Measurements from ENCODE around the gene FGF21.
A peak's percentile ranks its signal among the peaks of the same experiment; 100 is the strongest.

Gene FGF21

DNA sequence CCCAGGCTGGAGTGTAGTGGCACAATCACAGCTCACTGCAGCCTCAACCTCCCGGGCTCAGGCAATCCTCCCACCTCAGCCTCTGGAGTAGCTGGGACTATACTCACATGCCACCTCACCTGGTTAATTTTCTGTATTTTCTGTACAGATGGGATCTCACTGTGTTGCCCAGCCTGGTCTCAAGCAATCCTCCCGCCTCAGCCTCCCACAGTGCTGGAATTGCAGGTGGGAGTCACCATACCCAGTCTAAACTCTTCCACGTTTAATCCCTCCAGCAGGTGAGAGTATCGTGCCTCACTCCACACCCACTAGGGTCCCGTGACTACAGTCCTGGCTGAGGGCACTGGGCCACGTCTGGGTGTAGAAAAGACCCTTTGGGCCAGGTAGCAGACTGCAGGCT, 39.0 kb downstream of the FGF21 start:
- DNase-seq = no peak

DNA sequence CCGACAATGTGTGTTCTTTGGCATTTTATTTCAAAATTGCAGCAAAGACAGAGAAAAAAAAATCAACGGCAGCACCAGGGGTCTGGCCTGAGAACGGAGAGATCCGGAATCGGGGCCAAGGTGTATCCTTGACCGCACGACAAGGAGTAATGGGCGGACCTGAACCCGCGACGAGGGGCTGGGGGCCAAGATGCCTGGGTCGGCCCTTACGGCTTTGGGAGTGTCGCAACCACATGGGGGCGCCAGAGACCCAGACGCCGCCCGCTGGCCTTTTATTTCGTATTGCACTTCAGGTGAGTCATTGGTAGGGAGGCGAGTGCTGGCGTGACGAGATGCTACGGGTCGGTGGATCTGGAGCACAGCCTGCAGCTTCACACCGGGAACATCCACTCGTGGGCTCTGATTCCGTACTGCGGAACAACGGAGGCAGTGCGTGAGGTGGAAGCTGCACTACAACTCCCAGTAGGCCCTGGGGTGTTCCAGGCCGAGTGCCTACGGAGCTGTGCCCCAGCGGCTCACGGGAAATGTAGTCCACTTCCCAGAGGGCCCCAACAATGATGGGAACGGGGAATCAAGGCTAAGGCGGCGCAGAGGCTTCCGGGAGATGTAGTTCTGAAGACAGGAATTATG, 39.8 kb downstream of the FGF21 start:
- DNase-seq = peak; percentile 88

DNA sequence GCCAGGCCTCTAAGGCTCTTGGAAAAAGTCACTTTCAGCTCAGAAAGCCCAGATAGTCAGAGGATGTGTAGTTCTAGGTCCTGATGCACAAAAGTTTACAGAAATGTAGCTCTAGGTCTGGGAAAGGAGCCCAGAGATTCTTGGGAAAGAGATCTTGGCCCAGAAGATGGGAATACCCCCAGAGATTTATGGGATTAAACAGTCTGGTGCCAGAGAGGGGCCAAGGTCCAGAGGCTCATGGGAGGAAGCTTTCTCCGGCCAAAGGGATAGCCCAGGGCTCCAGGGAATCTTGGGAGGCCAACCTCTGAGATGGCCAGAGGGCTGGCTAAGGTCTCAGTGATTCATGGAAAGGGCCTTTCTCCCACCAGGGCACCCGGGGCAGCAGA, 40.4 kb downstream of the FGF21 start:
- DNase-seq = no peak

DNA sequence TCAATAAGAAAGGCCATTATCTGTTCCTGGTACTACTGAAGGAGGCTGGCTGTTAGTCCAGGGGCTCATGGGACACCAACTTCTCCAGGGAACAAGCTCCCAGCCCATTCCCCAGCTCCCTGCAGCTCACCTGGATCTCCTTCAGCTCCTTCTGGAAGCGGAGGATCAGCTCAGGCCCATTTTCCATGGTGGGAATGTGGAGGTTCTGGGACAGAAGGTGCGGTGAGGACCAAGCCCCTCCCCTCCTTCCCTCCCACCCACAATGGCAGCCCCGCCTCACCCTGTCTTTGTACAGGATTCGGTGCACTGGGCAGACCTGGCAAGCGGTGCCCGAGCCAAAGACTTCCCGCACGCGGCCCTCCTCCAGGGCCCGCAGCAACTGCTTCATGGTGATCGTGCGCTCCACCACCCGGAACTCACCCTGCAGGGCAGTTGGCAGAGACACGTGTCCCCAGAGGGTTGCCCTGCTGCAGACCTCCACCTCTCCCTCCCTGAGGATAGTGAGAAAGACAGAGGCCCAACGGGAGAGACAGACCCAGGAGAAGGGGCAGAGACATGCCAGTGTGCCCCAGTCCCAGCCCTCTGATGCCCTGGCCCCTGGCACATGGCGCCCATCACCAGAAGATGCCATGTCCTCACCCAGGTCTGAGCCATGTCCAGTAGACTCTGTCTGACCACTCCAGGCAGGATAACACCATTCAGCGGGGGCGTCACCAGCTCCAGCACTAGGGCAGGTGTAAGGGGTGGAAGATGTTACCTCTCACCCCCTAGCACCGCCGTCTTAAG, 41.2 kb downstream of the FGF21 start:
- DNase-seq = no peak

DNA sequence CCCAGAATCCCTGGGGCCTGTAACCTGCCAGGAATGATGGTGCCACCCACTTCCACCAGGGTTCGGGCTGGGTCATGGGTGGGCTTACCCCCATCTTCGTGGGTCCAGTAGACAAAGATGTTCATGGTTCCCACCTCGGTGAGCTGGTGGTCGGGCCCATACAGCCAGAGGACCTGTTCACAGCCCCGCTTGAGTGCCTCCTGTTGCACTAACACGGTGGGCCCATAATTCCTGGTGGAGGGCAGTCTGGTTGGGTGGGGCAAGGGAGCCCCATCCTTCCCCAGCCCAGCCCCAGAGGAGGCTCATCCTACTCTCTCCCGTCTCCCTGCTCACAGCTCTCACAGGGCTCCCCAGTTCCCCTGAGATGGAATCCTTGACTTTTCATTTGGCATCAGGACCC, 41.8 kb downstream of the FGF21 start:
- no peak for DNase-seq

DNA sequence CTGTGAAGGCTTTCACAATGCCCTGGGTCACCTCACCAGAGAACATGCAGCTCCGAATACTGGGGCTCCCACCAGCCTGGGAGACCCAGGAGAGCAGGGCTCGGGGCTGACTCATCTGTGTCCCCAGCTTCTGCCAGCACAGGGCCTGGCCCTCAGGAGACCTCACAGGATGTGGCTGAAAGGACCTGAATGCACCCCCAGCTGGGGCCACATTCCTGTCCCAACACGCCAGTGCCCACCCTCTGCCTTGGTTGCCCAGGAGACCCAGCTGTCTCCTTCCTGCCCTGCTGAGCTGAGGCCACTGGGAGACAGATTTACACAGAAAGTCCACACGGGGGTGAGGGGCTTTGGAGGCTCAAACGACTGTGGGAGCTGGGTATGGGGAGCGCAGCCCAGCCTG, 43.6 kb downstream of the FGF21 start:
- no peak for DNase-seq

DNA sequence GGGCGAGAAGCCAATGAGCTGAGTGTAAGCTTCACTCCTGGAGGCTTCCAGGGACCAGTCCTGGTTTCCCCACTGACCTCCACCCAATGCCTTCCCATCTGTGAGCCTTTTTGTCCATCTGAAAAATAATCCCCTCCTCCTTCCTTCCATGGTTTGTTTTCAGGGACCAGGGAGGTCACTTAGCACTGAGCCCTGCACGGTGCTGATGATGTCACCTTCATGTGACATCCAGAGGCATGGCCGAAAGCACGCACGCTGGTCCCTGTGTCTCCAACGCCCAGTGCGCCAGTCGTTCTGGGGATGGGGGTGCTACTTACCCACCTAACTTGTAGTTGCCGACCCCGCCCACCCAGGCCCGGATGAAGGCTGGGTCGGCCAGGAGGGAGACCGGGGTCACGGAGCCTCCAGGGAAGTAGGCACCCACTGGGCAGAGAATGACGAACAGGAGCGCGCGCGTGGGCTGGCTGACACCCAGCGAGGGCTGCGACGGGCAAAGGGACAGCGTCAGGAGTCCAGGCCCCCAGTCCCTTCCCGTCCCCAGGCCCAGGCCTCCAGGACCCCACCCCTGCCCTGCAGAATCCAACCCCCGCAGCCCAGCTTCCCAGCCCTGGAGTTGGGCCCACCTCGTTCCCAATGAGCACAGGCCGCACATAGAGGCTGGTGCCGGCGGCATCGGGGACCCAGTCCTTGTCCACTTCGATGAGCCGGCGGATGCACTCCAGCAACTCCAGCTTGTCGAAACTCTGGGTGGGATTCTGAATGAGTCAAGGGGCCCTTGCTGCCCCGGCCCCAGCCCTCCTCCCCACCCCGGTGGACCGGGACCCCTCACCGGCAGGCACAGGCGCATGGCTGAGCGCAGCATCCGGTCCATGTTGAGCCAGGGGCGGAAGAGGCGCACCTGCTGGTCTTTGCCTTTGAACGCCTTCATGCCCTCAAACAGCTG, 44.3 kb downstream of the FGF21 start:
- DNase-seq = no peak

DNA sequence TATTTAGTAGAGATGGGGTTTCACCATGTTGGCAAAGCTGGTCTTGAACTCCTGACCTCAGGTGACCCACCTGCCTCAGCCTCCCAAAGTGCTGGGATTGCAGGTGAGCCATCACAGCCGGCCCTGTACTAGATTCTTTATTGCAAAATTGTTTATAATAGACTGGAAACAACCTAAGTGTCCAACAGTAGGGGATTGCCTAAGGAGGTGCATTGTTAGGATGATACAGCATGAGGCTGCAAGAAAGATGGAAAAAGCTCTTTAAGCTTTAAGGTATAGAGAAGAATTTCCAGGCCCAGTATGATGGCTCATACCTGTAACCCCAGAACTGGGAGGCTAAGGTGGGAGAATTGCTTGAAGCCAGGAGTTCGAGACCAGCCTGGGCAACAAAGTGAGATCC, 47.3 kb downstream of the FGF21 start:
- no peak for DNase-seq

DNA sequence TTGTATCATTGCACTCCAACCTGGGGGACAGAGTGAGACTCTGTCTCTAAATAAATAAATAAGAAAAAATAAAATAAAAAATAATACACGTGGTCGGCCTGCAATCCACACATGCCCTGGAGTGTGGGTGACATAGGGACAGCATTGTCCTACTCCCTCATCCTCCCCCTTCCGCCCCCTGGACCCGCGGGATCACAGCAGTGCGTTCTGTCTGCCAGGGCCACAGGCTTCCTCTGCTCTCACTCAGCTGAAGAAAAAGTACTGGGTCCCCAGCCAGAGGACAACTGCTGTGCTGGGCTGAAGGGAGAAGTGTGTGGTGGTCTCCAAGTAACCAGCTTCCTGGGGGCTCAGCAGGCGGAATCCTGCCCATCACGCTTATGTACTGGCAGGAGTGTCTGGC, 49.2 kb downstream of the FGF21 start:
- no peak for DNase-seq

DNA sequence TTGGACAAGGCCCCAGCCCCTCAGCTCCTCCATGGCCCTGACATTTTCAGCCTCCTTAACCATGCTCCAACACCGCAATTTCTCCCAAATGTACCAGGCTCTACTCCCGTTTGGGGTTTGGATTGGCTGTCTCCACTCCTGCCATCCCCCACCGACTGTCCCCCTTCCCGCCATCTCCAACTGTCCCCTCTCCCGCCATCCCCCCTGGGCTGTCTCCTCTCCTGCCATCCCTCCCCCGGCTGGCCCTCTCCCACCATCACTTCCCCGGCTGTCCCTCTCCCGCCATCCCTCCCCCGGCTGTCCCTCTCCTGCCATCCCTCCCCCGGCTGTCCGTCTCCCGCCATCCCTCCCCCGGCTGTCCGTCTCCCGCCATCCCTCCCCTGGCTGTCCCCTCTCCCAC, 50.1 kb downstream of the FGF21 start:
- DNase-seq = no peak

DNA sequence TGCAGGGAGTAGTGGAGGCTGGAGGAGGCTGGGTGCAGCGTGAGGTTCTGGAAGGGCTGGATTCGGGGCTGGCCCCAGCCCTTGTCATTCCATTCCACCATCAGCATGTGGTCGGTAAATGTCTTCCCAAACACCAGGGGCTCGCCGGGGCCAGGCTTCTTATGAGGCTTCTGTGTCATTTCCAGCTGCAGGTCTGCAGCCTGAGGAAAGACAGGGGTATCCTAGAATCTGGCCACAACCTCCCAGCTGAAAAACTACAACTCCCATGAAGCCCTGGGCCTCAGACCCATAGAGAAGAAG, 51.1 kb downstream of the FGF21 start:
- DNase-seq = peak; percentile 48

DNA sequence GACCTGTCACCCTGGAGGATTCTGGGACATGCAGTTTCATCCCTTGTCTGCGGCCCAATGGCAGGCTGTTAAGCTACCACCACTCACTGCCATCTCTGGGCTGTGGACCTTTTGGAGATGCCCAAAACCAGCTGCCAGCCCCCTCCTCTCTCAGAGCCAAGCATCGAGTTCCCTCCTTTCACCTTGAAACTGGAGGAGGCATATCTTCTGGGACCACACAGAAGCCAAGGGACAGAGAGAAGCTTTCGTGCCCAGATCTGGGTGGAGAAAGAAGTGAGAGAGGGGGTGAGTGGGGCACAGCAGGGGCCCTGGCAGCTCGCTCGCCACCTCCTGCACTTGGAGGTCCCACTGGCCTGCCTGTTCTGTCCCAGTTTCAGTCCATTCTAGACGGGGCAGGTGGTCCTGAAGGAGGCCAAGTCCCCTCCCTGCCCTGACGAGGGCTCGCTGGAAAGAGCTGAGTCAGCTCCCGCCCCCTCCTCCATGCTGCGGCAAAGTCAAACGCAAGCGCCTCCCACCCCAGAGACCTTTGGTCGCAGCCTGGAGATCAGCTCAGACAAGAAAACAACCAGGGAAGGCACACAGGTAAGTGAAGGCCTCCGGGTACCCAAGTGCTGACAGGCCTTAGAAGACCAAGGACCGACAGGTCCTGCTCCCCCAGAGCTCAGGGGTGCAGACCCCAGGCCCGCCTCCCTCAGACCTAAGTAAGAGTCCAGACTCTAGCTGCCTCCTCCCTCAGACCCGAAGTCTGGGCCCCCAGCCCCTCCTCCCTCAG, 51.7 kb downstream of the FGF21 start:
- DNase-seq = no peak

DNA sequence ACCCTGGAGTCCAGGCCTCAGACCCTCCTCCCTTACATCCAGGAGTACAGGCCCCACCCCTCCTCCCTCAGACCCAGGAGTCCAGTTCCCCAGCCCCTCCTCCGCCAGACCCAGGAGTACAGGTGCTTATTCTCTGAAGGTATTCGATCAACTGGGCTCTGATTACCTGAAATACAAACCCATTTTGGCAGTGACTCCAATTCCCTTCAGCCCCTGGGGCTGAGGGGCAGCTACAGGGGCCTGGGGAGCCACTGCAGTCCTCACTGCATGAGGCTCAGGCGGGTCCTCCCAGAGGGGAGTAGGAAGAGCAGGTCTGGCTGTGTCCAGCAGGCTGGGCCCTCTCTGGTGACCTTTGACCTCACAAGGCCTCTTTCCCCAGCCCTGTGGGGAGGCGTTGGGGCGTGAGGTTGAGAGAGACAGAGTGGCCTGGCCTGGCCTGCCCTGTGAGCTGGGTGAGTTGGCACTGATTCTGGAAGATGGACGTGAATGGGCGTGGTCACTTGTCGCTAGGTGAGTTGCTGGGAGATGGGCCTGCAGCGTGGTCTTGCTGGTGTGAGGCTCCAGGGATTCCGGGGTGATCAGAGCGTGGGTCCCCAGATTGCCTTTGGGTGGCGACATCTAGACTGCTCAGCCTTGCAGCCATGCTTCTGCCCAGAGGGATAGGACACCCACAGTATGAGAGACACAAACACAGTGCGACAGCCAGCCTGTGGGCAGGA, 52.4 kb downstream of the FGF21 start:
- DNase-seq = no peak
